22Rv1 (cell line): ENCODE measurements around the gene HTR6.

ENCODE experiments used
- H3K27ac ChIP-seq: fragments of 450-650 bp; 2 replicates; pipeline ENCODE4 v1.5.1; 2017
- CTCF ChIP-seq: fragments of 450-650 bp; IDR thresholded peaks from 2 replicates; pipeline ENCODE4 v1.5.1; 2017; ENCODE audit warnings: mild to moderate bottlenecking
- ZFX ChIP-seq: fragments of 450-650 bp; IDR thresholded peaks from 2 replicates; pipeline ENCODE4 v1.6.1; 2017; ENCODE audit warnings: antibody characterized with exemption, borderline replicate concordance

Gene HTR6

GRCh38 chr1:19664453-19665185 lies at the start of gene HTR6:
Gene HTR6 (plus strand): TSS chr1:19664875. CDS start chr1:19665754, 879 bp downstream.
- no peak within 1 kb of the TSS for H3K27ac ChIP-seq
- TF ChIP-seq ZFX: no peak
- no peak for TF ChIP-seq CTCF

GRCh38 chr1:19615438-19615837 lies 49.2 kb upstream of the HTR6 start:
- H3K27ac ChIP-seq: no peak overlapping the region
- no peak for TF ChIP-seq CTCF

- H3K27ac ChIP-seq: no peak overlapping the region
These were observed 48.2 kb upstream of the HTR6 start for GRCh38 chr1:19616489-19616888.

GRCh38 chr1:19617376-19617775 lies 47.3 kb upstream of the HTR6 start:
- H3K27ac ChIP-seq: no peak overlapping the region
- TF ChIP-seq CTCF: no peak
- no peak for TF ChIP-seq ZFX

More at GRCh38 chr1:19616489-19616888, 48.2 kb upstream of the HTR6 start:
- TF ChIP-seq CTCF: no peak
- no peak for TF ChIP-seq ZFX

DNA sequence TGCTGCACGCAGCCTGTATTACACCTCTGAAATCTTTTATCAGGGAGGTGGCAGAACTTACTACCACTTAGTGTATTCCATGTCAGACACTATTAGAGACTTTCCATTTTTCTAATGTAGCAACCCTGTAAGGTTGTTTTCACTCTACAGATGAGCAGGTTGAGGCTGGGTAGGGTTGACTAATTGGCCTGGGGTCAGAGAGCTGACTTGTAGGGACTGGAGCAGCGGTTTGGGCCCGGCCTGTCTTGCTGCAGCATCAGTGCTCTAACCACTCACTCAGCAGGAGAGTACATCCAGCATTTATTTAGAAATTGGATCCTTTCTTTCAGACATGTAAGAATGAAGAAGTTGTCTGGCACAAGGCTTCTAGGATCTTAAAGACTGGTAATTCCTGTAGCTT lies 46.2 kb upstream of the HTR6 start:
- H3K27ac ChIP-seq: no peak overlapping the region
- TF ChIP-seq ZFX (no peak), CTCF (no peak)

DNA sequence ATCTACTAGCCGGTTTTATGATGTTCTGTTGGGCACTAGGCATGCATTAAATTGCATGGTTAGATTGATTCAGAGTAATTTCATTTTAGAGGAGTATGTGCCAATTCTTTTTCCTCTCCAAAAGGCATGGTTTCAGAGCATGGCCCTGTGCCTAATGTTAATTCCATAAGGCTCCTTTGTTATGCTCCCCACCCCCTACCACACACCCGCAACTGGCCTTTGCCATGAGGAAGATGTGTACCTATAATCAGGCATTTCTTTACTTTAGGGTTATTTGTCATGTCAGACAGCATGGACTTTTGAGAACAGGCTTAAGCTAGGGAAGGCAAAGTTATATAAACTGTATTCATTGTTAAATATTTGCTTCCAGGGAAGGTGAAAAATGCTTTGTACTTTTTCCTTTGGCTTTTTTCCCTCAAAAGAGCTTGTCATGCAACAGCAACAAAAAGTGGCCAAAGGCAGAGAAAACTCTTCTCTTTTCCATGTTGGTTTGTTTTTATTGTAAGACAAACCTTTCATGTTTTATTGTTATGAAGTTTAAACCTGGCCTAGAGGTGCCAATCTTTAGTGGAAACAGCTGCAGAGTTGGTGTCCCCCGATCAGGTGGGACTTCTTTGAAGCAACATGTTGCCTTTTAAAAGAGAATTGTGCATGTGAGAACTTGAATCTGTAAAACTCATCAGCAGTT lies 44.8 kb upstream of the HTR6 start:
- TF ChIP-seq ZFX: no peak
- no peak for TF ChIP-seq CTCF
- H3K27ac ChIP-seq: no peak overlapping the region

DNA sequence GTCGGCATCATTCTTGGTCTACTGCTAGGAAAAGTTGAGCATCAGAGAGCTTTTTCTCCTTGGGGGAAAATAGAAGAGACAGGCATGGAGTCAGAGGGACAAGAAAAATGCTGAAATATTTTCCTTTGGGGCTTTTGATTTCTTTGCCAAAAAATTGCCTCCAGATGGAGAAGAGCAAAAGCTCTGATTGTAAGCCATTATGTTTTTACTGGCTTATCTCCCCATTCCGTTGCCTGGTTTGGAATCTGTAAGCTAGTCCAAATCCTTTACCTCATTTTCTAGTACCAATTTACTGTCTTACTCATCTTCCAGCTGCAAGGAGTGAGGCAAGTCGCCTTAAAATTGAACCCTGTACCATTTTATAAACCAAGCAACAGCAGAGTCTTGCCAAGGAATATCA lies 43.9 kb upstream of the HTR6 start:
- TF ChIP-seq ZFX (no peak), CTCF (no peak)
- H3K27ac ChIP-seq: no peak overlapping the region
